Measurements from ENCODE around the gene MYH9. TPM values are rescaled to one million over a fixed set of nuclear protein-coding genes. Genes with fewer than 3 reads are reported as not detected.
A peak's percentile ranks its signal among the peaks of the same experiment; 100 is the strongest.

MYH9 gene
- total RNA-seq, 1 donor from 2014 or later: 1,853 TPM

GRCh38 chr22:36304429-36304828, 83.3 kb downstream of the MYH9 start:
- TF ChIP-seq, protein P1, sequence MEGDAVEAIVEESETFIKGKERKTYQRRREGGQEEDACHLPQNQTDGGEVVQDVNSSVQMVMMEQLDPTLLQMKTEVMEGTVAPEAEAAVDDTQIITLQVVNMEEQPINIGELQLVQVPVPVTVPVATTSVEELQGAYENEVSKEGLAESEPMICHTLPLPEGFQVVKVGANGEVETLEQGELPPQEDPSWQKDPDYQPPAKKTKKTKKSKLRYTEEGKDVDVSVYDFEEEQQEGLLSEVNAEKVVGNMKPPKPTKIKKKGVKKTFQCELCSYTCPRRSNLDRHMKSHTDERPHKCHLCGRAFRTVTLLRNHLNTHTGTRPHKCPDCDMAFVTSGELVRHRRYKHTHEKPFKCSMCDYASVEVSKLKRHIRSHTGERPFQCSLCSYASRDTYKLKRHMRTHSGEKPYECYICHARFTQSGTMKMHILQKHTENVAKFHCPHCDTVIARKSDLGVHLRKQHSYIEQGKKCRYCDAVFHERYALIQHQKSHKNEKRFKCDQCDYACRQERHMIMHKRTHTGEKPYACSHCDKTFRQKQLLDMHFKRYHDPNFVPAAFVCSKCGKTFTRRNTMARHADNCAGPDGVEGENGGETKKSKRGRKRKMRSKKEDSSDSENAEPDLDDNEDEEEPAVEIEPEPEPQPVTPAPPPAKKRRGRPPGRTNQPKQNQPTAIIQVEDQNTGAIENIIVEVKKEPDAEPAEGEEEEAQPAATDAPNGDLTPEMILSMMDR (IDR thresholded peaks at IDR 0.05): no peak

GRCh38 chr22:36303874-36304273, 83.9 kb downstream of the MYH9 start:
- TF ChIP-seq, protein P1 (IDR thresholded peaks at IDR 0.05): no peak
- no peak for DNase-seq (ENCODE audit: low spot score)
- no peaks in the 10 kb centered on the region for H3K27me3 Mint-ChIP-seq (ENCODE audit: low read depth)
- H3K9me3 Mint-ChIP-seq (ENCODE audit: low read depth): no peaks in the 10 kb centered on the region
- H3K4me3 Mint-ChIP-seq (ENCODE audit: unreplicated experiment): no peak overlapping the region
- H3K27ac Mint-ChIP-seq (ENCODE audit: unreplicated experiment): peak overlapping the region; percentile 74
- H3K36me3 Mint-ChIP-seq (ENCODE audit: low read depth): peaks cover 63% of the 10 kb centered on the region
- peaks cover 23% of the 10 kb centered on the region for H3K4me1 Mint-ChIP-seq (ENCODE audit: low read depth)

More at GRCh38 chr22:36304429-36304828, 83.3 kb downstream of the MYH9 start:
- Mint-ChIP-seq H3K9me3 (ENCODE audit: low read depth) (no peaks in the 10 kb centered on the region), H3K4me3 (ENCODE audit: unreplicated experiment) (no peak overlapping the region), H3K27me3 (ENCODE audit: low read depth) (no peaks in the 10 kb centered on the region), H3K36me3 (ENCODE audit: low read depth) (peaks cover 65% of the 10 kb centered on the region), H3K27ac (ENCODE audit: unreplicated experiment) (peak overlapping the region; percentile 74), H3K4me1 (ENCODE audit: low read depth) (peaks cover 23% of the 10 kb centered on the region)
- DNase-seq (ENCODE audit: low spot score): no peak

DNA sequence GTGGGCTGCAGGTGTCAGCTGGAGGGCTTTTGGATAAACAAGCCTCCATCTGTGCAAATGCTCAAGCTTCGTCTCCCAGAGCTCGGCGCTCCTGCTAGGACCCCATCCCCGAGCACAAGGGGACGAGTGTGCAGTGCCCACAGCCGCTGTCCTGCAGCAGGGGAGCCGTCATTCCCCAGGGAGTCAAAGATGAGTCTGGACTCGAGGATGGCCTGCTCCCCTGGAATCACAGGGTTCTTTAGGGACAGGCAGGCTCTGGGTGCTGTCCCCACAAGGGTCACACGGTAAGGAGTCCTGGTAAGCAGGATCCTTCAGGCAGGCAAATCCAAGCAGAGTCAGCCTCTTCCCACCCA, 84.7 kb downstream of the MYH9 start:
- no peak for DNase-seq (ENCODE audit: low spot score)
- Mint-ChIP-seq H3K4me3 (ENCODE audit: unreplicated experiment) (no peak overlapping the region), H3K9me3 (ENCODE audit: low read depth) (no peaks in the 10 kb centered on the region), H3K36me3 (ENCODE audit: low read depth) (peaks cover 61% of the 10 kb centered on the region), H3K4me1 (ENCODE audit: low read depth) (peaks cover 23% of the 10 kb centered on the region), H3K27me3 (ENCODE audit: low read depth) (no peaks in the 10 kb centered on the region), H3K27ac (ENCODE audit: unreplicated experiment) (peak overlapping the region; percentile 22)
- TF ChIP-seq, protein P1 (IDR thresholded peaks at IDR 0.05): no peak

- peaks cover 66% of the 10 kb centered on the region for H3K36me3 Mint-ChIP-seq (ENCODE audit: low read depth)
- H3K4me1 Mint-ChIP-seq (ENCODE audit: low read depth): peaks cover 23% of the 10 kb centered on the region
- H3K9me3 Mint-ChIP-seq (ENCODE audit: low read depth): no peaks in the 10 kb centered on the region
- H3K27me3 Mint-ChIP-seq (ENCODE audit: low read depth): no peaks in the 10 kb centered on the region
- no peak overlapping the region for H3K4me3 Mint-ChIP-seq (ENCODE audit: unreplicated experiment)
- TF ChIP-seq, protein P1 (IDR thresholded peaks at IDR 0.05): no peak
- H3K27ac Mint-ChIP-seq (ENCODE audit: unreplicated experiment): peak overlapping the region; percentile 41
- DNase-seq (ENCODE audit: low spot score): no peak
Measured at GRCh38 chr22:36302439-36303114, 85.2 kb downstream of the MYH9 start.

DNA sequence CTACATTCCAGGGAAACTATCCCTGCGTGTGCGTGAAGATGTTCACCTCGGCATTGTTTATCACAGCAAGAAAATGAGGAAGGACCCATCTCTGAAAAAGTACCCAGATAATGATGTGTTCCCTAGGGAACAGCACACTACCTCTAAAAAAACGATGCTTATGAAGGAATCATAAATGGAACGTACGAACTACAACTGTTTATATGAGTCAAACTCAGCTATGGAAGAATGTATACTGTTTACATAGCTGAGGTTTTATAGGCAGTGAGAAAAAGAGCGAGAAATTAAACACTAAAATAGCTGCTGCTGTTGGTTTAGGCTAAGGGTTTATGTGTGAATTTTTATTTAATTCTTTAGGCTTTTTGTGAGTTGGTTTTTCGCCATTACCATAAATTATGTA, 85.9 kb downstream of the MYH9 start:
- Mint-ChIP-seq H3K36me3 (ENCODE audit: low read depth) (peaks cover 68% of the 10 kb centered on the region), H3K4me3 (ENCODE audit: unreplicated experiment) (no peak overlapping the region)

More for the DNA sequence above, 85.9 kb downstream of the MYH9 start:
- Mint-ChIP-seq H3K4me1 (ENCODE audit: low read depth) (peaks cover 23% of the 10 kb centered on the region), H3K27me3 (ENCODE audit: low read depth) (no peaks in the 10 kb centered on the region), H3K27ac (ENCODE audit: unreplicated experiment) (peak overlapping the region; percentile 71), H3K9me3 (ENCODE audit: low read depth) (no peaks in the 10 kb centered on the region)
- TF ChIP-seq, protein P1 (IDR thresholded peaks at IDR 0.05): no peak
- DNase-seq (ENCODE audit: low spot score): no peak
